ENCODE results near the gene FGD6.

DNA sequence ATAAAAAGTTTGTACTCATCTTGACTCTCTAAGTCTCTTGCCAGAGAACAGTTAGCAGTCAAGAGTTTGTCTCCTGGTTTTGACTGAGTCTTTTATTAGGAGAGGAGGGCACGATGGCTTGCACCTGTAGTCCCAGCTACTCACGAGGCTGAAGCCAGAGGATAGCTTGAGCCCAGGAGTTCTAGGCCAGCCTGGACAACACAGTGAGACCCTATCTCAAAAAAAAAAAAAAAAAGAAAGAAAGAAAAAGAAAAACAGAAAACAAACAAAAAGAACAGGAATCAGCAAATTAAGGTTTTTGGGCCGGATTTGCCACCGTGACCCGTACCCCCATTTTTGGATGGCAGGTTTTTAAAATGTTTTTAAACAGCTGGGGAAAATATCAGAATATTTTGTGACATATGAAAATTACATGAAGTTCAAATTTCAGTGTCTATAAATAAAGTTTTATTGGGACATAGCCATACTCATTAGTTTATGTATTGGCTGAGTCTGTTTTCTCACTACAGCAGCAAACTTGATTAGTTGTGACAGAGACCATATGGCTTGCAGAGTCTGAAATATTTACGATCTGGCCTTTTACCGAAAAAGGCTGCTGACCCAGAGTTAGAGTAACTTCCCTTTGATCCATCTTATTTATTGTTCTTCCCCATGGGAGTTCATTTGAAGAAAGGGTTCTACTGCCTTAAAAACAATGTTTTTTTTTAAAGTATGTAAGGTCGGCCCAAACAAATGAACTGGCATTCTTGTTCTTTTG, 31.5 kb upstream of the FGD6 start:
- TF ChIP-seq, protein P1, sequence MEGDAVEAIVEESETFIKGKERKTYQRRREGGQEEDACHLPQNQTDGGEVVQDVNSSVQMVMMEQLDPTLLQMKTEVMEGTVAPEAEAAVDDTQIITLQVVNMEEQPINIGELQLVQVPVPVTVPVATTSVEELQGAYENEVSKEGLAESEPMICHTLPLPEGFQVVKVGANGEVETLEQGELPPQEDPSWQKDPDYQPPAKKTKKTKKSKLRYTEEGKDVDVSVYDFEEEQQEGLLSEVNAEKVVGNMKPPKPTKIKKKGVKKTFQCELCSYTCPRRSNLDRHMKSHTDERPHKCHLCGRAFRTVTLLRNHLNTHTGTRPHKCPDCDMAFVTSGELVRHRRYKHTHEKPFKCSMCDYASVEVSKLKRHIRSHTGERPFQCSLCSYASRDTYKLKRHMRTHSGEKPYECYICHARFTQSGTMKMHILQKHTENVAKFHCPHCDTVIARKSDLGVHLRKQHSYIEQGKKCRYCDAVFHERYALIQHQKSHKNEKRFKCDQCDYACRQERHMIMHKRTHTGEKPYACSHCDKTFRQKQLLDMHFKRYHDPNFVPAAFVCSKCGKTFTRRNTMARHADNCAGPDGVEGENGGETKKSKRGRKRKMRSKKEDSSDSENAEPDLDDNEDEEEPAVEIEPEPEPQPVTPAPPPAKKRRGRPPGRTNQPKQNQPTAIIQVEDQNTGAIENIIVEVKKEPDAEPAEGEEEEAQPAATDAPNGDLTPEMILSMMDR (IDR thresholded peaks at IDR 0.05 in 4 of 5, conservative IDR thresholded peaks at IDR 0.05 in 1 of 5): no peak
- no peak for TF ChIP-seq POLR2A (IDR thresholded peaks at IDR 0.05)

Data from gastrocnemius medialis (tissue), 4 donors.